HCT116 (cell line): ENCODE measurements around the gene EBI3. TPM values are rescaled to one million over a fixed set of nuclear protein-coding genes. Genes with fewer than 3 reads are reported as not detected.
A peak's percentile ranks its signal among the peaks of the same experiment; 100 is the strongest.

ENCODE experiments used
- ATAC-seq: fragments of 200-7000 bp; cut with Tn5 transposase; 2 replicates; pipeline ENCODE4 v1.9.1; 2020; ENCODE audit warnings: mild to moderate bottlenecking, moderate library complexity
- BruUV-seq: library from RNA; stranded (reverse); fragments of 400-500 nt; replicated peaks from 2 replicates; lab custom pipeline; 2021; lab: Mats Ljungman, UMichigan
- CTCF ChIA-PET: fragments of 300-600 bp; sonication (Branson Sonifier 250); formaldehyde crosslinking; loops from one replicate; lab custom pipeline; 2021; ENCODE audit warnings: antibody characterized with exemption; lab: Charles Lee
- POLR2A ChIA-PET: fragments of 300-600, 350-600 bp; sonication (Branson Sonifier 250); formaldehyde crosslinking; loops from one replicate; lab custom pipeline; 2021; ENCODE audit warnings: antibody characterized with exemption; lab: Charles Lee
- RAD21 ChIA-PET, 2 experiments: fragments of 300-600 bp; sonication (Branson Sonifier 250); formaldehyde crosslinking; loops; one replicate each; lab custom pipeline; 2023; ENCODE audit warnings: low total read pairs in 2 of 2; ENCODE audit not compliant: uncharacterized antibody in 2 of 2, unreplicated experiment in 2 of 2, low non-redundant PET in 1 of 2; lab: Charles Lee
- DNase-seq: peaks from one replicate; pipeline ENCODE4 v3.0.0-alpha.2; 2010; ENCODE audit warnings: low read depth, low spot score
- H2AFZ ChIP-seq: fragments of 200-600 bp; shearing (Covaris generic), sonication (generic); 2 replicates; pipeline ENCODE4 v1.6.1; 2017; ENCODE audit warnings: low read depth, mixed run types, mixed read lengths, antibody characterized with exemption, low read length; ENCODE audit not compliant: poor library complexity, severe bottlenecking
- H3K27ac ChIP-seq: 2 replicates; pipeline ENCODE4 v1.5.1; 2012; ENCODE audit warnings: low read depth, low read length
- H3K27me3 ChIP-seq: fragments of 200-600 bp; sonication (generic); 2 replicates; pipeline ENCODE4 v1.6.1; 2016; ENCODE audit warnings: mixed run types, low read length, mixed read lengths; ENCODE audit not compliant: insufficient read depth
- H3K36me3 ChIP-seq, 2 experiments: fragments of 200-500 bp in 1 of 2; fragments of 200-600 bp in 1 of 2; sonication (Bioruptor generic) in 1 of 2; sonication (generic) in 1 of 2; 2 replicates each; pipeline versions ENCODE4 v1.5.1 to v1.6.1; 2014 to 2016; ENCODE audit warnings: low read length in 2 of 2, inconsistent platforms in 1 of 2, mixed read lengths in 1 of 2, mixed run types in 1 of 2; ENCODE audit not compliant: insufficient read depth in 2 of 2, control insufficient read depth in 1 of 2
- H3K4me1 ChIP-seq, 2 experiments: fragments of 200-600 bp in 1 of 2; sonication (generic) in 1 of 2; 2 replicates each; pipeline versions ENCODE4 v1.5.1 to v1.6.1; 2012 to 2017; ENCODE audit warnings: low read length in 2 of 2, inconsistent platforms in 1 of 2, mild to moderate bottlenecking in 1 of 2, mixed read lengths in 1 of 2, mixed run types in 1 of 2, moderate library complexity in 1 of 2; ENCODE audit not compliant: insufficient read depth in 2 of 2, control insufficient read depth in 1 of 2
- H3K4me2 ChIP-seq: fragments of 200-600 bp; sonication (generic); 2 replicates; pipeline ENCODE4 v1.6.1; 2017; ENCODE audit warnings: mixed run types, low read length, mixed read lengths
- H3K4me3 ChIP-seq, 2 experiments: fragments of 200-600 bp in 1 of 2; sonication (generic) in 1 of 2; replicated peaks in 1 of 2; 2 replicates each; pipeline ENCODE4 v1.5.1; 2011 to 2016; ENCODE audit warnings: low read length in 2 of 2, control low read depth in 1 of 2, low read depth in 1 of 2, mild to moderate bottlenecking in 1 of 2, mixed read lengths in 1 of 2, mixed run types in 1 of 2
- H3K79me2 ChIP-seq: fragments of 200-600 bp; sonication (generic); 2 replicates; pipeline ENCODE4 v1.6.1; 2017; ENCODE audit warnings: mild to moderate bottlenecking, mixed run types, low read length, moderate library complexity, mixed read lengths; ENCODE audit not compliant: insufficient read depth
- H3K9ac ChIP-seq: fragments of 200-600 bp; sonication (generic); 2 replicates; pipeline ENCODE4 v1.6.1; 2016; ENCODE audit warnings: low read length, mixed read lengths
- H3K9me2 ChIP-seq: fragments of 200-600 bp; sonication (generic), shearing (Covaris generic); 2 replicates; pipeline ENCODE4 v1.6.1; 2017; ENCODE audit warnings: mixed run types, mild to moderate bottlenecking, moderate library complexity; ENCODE audit not compliant: insufficient read depth
- H3K9me3 ChIP-seq, 2 experiments: fragments of 200-500 bp in 1 of 2; fragments of 200-600 bp in 1 of 2; sonication (Bioruptor generic) in 1 of 2; sonication (generic) in 1 of 2; 2 replicates each; pipeline ENCODE4 v1.6.1; 2014 to 2017; ENCODE audit warnings: low read length in 2 of 2, mixed read lengths in 2 of 2, inconsistent platforms in 1 of 2, low read depth in 1 of 2, mild to moderate bottlenecking in 1 of 2, mixed run types in 1 of 2, moderate library complexity in 1 of 2; ENCODE audit not compliant: control insufficient read depth in 1 of 2, insufficient read depth in 1 of 2
- H4K20me1 ChIP-seq: fragments of 200-600 bp; sonication (generic), shearing (Covaris generic); 2 replicates; pipeline ENCODE4 v1.6.1; 2017; ENCODE audit warnings: mixed run types, mild to moderate bottlenecking, moderate library complexity; ENCODE audit not compliant: insufficient read depth
- CTCF ChIP-seq, 3 experiments: fragments of 200-600 bp in 1 of 3; sonication (generic) in 1 of 3; IDR thresholded peaks in 2 of 3; conservative IDR thresholded peaks in 1 of 3; 2 replicates each; pipeline ENCODE4 v1.5.1; 2012 to 2017; ENCODE audit warnings: low read depth in 2 of 3, low read length in 2 of 3, antibody characterized with exemption in 1 of 3, borderline replicate concordance in 1 of 3, control low read depth in 1 of 3, mild to moderate bottlenecking in 1 of 3, mixed read lengths in 1 of 3, mixed run types in 1 of 3, moderate library complexity in 1 of 3; ENCODE audit not compliant: insufficient read depth in 1 of 3
- EZH2 ChIP-seq: fragments of 200-600 bp; sonication (generic); IDR thresholded peaks from 2 replicates; pipeline ENCODE4 v1.6.1; 2017; ENCODE audit warnings: antibody characterized with exemption, mixed run types
- intact Hi-C: fragments of 100-400 bp; cut with micrococcal nuclease; formaldehyde crosslinking; loops from 2 replicates; pipeline ENCODE4 v1.10.0; 2022
- total RNA-seq: library from RNA; stranded (reverse); gene quantifications from one replicate; pipeline ENCODE4 v1.2.1, GENCODE V29; 2021; ENCODE audit not compliant: unreplicated experiment

EBI3 gene
- total RNA-seq, 1 experiment from 2014 or later, result 1.2 TPM

GRCh38 chr19:4232614-4233281, 3.4 kb downstream of the EBI3 start:
- peak; percentile 77 for ATAC-seq
- DNase-seq, result no peak

More at GRCh38 chr19:4232614-4233281, 3.4 kb downstream of the EBI3 start:
- Histone ChIP-seq H3K9me2 (no peaks in the 10 kb centered on the region), H3K27me3 (no peaks in the 10 kb centered on the region), H3K9ac (peak overlapping the region; percentile 40; the same call in 1 of the 2 replicates), H4K20me1 (no peaks in the 10 kb centered on the region), H3K4me3 (peak overlapping the region; percentile 43 to 61), H3K79me2 (no peaks in the 10 kb centered on the region), H3K27ac (peak overlapping the region; percentile 34; the same call in 1 of the 2 replicates), H3K4me1 (peaks cover 7 to 25% of the 10 kb centered on the region in 2 experiments; a peak in 3 of 4 replicates), H2AFZ (peak overlapping the region; percentile 54), H3K9me3 (no peaks in the 10 kb centered on the region), H3K4me2 (peak overlapping the region; percentile 95)
- ChIA-PET CTCF (interaction anchor here (0.7 to 1.8 kb wide), 7 partner anchors 9 to 224 kb away, joined by 3 to 7 read pairs (median 3); partner anchors contain the start of gene YJU2), POLR2A (interaction anchor here (0.8 to 1.3 kb wide), 3 partner anchors 24 to 247 kb away, joined by 3 read pairs; partner anchors contain the start of gene EEF2), RAD21 (no interaction called here)
- intact Hi-C loops, result no loop called here
- TF ChIP-seq CTCF (IDR thresholded peaks at IDR 0.05 in 2 of 3, conservative IDR thresholded peaks at IDR 0.05 in 1 of 3; ENCODE audit: borderline replicate concordance in 1 of 3, insufficient read depth in 1 of 3, low read depth in 2 of 3, low read length in 2 of 3), result peak in 1 of 3 experiments; percentile 10; a peak in 1 of 6 replicates
- TF ChIP-seq EZH2, result no peak
- TF ChIP-seq, all 23 proteins: peak for 1
- H3K36me3 ChIP-seq, result no peaks in the 10 kb centered on the region
- BruUV-seq, result no TSS peak
